ENCODE data around the gene DIDO1.

DIDO1 gene

DNA sequence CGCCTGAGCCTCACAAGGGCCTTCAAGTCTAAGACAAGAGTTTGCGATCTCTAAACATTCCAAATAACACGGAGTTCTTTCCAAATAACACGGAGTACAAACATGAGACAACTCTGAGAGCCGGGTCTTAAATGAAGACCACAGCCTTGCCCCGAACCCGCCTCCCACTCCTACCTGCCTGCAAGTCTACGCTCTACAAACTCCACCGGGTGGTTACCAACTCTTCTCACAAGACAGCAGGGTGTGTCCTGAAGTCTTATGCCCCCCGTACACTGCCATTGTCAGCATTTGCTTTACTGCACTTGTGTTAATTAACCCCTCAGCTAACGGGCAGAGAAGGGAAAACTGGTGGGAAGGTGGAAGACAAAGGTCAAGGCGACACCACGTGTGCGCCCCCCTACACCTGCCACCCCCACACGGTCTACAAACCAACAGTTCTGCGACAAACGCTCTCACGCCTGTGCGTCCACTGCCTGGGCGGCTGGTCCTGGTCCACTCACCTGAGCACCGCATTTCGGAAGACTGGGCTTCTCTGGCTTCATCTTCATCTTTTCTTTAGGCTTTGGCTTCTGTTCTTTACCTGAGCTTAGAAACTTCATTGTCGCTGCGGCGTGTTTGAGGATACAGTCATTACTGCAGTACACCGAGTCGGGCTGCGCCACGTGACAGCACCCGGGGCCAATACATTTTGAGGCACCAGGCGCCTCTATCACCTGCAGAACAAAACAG is 19.5 kb downstream of the DIDO1 start:
- TF ChIP-seq, protein P1, sequence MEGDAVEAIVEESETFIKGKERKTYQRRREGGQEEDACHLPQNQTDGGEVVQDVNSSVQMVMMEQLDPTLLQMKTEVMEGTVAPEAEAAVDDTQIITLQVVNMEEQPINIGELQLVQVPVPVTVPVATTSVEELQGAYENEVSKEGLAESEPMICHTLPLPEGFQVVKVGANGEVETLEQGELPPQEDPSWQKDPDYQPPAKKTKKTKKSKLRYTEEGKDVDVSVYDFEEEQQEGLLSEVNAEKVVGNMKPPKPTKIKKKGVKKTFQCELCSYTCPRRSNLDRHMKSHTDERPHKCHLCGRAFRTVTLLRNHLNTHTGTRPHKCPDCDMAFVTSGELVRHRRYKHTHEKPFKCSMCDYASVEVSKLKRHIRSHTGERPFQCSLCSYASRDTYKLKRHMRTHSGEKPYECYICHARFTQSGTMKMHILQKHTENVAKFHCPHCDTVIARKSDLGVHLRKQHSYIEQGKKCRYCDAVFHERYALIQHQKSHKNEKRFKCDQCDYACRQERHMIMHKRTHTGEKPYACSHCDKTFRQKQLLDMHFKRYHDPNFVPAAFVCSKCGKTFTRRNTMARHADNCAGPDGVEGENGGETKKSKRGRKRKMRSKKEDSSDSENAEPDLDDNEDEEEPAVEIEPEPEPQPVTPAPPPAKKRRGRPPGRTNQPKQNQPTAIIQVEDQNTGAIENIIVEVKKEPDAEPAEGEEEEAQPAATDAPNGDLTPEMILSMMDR (conservative IDR thresholded peaks at IDR 0.05; ENCODE audit: low read length), result no peak
- no peak overlapping the region for H3K4me3 ChIP-seq (ENCODE audit: low read length)
- DNase-seq (ENCODE audit: low read depth), result no peak

DNA sequence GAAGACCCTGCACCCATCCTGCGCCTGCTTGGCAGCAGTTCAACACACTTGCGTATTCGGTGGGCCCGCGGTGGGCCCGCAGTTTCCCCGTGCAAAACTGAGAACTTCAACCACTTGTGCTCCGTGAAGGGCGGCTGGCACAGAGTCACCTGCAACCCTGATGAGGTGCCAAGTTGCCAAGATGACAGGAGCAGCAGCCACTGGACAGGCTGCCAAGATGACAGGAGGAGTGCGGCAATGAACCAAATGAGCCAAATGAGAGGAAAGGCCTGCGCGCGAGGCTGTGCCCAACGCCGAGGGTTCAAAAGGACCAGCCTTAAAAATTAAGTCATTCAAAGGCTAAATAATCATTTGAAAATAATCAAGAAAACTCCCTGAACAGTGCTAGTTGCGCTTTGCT is 20.1 kb downstream of the DIDO1 start:
- H3K4me3 ChIP-seq (ENCODE audit: low read length), result no peak overlapping the region
- TF ChIP-seq, protein P1 (conservative IDR thresholded peaks at IDR 0.05; ENCODE audit: low read length), result no peak
- DNase-seq (ENCODE audit: low read depth), result no peak

DNA sequence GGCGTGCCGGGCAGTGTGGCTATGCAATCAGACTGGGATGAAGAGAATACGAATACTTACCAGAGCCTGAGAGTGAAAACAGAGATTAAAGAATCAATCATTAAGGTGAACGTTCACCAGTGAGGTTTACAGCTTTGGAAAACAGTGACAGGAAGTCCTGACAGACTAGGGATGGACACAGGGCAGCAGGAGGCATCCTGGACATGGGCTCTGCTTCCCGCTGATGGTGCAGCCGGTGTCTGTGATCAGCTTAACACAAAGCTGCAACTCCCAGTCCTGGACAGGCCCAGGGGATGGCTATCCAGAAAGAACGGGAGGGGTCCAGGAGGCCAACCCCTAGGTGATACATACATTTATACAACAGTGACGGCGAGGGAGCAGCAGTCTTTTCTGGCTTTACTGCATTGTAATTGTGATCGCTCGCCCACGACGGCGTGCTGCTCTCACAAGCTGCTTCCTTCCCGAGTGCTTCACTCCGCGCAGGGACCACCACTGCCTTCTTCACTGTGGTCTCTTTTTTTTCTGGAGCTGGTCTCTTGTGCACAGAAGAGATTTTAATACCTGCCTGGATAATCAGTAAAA is 20.7 kb downstream of the DIDO1 start:
- TF ChIP-seq, protein P1 (conservative IDR thresholded peaks at IDR 0.05; ENCODE audit: low read length), result no peak
- no peak for DNase-seq (ENCODE audit: low read depth)
- no peak overlapping the region for H3K4me3 ChIP-seq (ENCODE audit: low read length)

DNA sequence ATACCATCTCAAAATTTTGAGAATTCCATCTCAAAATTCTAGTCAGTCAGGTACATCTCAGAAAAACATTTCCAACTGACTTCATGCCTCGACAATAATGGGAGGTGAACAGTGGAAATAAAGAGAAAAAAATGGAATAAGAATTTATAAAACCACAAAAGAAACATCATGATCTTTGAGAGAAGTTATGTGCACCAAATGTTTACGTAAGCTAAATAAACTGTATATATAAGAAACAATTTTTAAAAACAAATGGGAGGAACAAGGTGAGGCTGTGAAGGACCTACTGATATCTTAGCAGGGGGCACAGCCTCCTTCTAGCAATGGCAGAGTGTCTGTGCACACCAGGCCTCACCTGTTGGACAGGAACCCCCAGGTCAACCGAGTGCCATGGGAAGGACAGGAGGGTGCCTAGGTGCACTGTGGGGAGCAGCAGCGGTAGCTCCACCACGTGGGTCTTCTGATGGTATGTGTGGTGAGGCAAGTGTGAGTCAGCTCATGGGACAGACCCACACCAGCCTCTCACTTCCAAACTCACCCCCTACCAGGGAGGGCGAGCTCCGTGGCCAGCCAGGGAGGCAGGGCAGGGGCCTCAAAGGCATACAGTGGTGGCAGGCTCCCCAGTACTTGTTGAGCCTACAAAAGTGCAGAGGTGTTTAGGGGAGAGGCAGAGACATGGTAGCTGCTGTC is 23.2 kb downstream of the DIDO1 start:
- TF ChIP-seq, protein P1 (conservative IDR thresholded peaks at IDR 0.05; ENCODE audit: low read length), result no peak
- H3K4me3 ChIP-seq (ENCODE audit: low read length), result no peak overlapping the region
- DNase-seq (ENCODE audit: low read depth), result no peak

DNA sequence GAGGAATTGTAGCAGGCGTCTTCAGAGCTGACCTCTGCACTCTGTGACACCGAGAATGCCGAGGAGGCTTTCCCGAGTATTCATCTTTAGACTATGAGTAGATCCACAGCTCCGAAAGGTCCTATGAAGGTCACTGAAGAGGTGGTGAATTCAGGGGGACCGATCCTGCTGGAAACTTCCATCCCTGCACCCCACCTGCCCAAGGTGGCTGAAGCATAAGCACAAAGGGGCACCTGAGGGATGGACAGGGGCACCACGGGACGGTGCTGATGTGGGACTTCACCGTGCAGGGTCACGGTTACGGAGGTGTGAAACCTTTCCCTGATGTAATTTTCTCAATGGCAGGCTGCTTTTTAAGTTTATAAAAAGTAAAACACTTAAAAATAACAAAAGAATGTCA is 24.4 kb downstream of the DIDO1 start:
- DNase-seq (ENCODE audit: low read depth), result no peak
- no peak overlapping the region for H3K4me3 ChIP-seq (ENCODE audit: low read length)
- TF ChIP-seq, protein P1 (conservative IDR thresholded peaks at IDR 0.05; ENCODE audit: low read length), result no peak

DNA sequence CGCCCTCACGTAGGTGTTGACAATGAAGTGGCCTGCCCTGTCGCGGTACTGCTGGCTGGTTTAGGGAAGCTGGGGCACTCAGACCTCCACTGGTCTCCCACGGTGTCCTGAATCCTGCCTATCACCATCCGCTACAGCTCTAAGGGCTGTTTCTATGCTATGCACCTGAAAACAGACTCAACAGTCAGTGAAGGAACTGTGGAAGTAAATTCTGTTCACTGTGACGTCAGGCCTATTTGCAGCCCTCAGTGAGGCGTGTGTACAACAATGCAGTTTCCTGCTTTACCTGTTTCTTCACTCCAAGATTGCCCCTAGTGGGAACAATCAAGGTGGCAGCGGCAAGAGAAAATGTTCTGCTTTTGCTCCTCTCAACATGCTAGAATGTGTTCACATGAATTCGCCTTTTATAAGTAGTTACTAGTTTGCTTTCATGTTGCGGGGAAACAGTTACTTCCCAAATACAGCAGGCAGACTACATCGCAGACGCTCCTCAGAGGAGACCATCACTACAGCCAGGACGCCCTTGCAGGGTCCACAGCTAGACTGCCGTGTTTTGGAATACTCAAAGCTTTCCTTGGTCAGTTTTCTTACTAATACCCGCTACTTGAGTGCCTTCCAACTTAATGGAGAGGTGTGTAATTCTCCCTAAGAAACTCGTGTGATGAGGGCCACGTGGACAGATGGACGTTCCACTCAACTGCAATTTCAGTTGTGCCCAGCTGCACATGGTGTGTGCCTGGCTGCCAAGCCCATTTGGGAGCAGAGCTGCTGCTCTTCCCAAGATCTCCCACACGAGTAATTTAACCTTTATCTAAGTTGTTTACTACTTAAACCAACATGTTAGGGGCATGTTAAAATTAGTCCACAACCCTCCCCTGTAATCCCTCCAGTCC is 25.4 kb downstream of the DIDO1 start:
- H3K4me3 ChIP-seq (ENCODE audit: low read length), result no peak overlapping the region
- TF ChIP-seq, protein P1 (conservative IDR thresholded peaks at IDR 0.05; ENCODE audit: low read length), result 0 out of 2 replicates have a peak, but pooled peaks have one; percentile 19
- DNase-seq (ENCODE audit: low read depth), result no peak
